Measurements from ENCODE around the gene PCDHGA5.

PCDHGA5 gene

DNA sequence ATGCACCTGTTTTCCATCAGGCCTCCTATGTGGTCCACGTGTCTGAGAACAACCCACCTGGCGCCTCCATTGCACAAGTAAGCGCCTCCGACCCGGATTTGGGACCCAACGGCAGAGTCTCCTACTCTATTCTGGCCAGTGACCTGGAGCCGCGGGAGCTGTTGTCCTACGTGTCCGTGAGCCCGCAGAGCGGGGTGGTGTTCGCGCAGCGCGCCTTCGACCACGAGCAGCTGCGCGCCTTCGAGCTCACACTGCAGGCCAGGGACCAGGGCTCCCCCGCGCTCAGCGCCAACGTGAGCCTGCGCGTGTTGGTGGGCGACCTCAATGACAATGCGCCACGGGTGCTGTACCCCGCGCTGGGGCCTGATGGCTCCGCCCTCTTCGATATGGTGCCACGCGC lies 12.4 kb upstream of the PCDHGA5 start:
- TF ChIP-seq, protein P1, sequence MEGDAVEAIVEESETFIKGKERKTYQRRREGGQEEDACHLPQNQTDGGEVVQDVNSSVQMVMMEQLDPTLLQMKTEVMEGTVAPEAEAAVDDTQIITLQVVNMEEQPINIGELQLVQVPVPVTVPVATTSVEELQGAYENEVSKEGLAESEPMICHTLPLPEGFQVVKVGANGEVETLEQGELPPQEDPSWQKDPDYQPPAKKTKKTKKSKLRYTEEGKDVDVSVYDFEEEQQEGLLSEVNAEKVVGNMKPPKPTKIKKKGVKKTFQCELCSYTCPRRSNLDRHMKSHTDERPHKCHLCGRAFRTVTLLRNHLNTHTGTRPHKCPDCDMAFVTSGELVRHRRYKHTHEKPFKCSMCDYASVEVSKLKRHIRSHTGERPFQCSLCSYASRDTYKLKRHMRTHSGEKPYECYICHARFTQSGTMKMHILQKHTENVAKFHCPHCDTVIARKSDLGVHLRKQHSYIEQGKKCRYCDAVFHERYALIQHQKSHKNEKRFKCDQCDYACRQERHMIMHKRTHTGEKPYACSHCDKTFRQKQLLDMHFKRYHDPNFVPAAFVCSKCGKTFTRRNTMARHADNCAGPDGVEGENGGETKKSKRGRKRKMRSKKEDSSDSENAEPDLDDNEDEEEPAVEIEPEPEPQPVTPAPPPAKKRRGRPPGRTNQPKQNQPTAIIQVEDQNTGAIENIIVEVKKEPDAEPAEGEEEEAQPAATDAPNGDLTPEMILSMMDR (IDR thresholded peaks at IDR 0.05; ENCODE audit: control extremely low read depth, extremely low read depth, low read depth, missing control alignments) = no peak
- ChIA-PET CTCF (interaction anchor here (1.1 to 3.2 kb wide), 6 partner anchors 21 to 212 kb away, joined by 3 to 14 read pairs (median 6); partner anchors contain the start of genes PCDHGA1, PCDHGA10 and TAF7), POLR2A (no interaction called here)
- no peak for DNase-seq (ENCODE audit: extremely low spot score)

GRCh38 chr5:141354900-141355469 lies 9.0 kb upstream of the PCDHGA5 start, which contains the start of gene PCDHGA4:
PCDHGA4 (plus strand) TSS chr5:141355021; CDS start chr5:141355108, 87 bp downstream.
- no peak for DNase-seq (ENCODE audit: extremely low spot score)
- ChIA-PET CTCF (interaction anchor here (0.9 to 2.5 kb wide), 10 partner anchors 9 to 209 kb away, joined by 3 to 12 read pairs (median 4); partner anchors contain the start of genes PCDHGA1, PCDHGA10, PCDHGA5 and PCDHGB3), POLR2A (no interaction called here)
- TF ChIP-seq, protein P1 (IDR thresholded peaks at IDR 0.05; ENCODE audit: control extremely low read depth, extremely low read depth, low read depth, missing control alignments) = peak; percentile 44

DNA sequence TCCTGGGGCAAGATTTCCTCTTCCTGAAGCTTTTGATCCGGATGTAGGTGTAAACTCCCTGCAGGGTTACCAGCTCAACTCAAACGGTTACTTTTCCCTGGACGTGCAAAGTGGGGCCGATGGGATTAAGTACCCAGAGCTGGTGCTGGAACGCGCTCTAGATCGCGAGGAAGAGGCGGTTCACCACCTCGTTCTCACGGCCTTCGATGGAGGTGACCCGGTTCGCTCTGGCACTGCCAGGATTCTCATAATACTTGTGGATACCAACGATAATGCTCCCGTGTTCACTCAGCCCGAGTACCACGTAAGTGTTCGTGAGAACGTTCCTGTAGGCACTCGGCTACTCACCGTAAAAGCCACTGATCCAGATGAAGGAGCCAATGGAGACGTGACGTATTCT lies 8.3 kb upstream of the PCDHGA5 start:
- ChIA-PET CTCF (interaction anchor here (0.9 to 2.5 kb wide), 11 partner anchors 9 to 208 kb away, joined by 3 to 12 read pairs (median 4); partner anchors contain the start of genes PCDHGA1, PCDHGA10, PCDHGA5 and PCDHGB3), POLR2A (no interaction called here)
- DNase-seq (ENCODE audit: extremely low spot score) = no peak
- TF ChIP-seq, protein P1 (IDR thresholded peaks at IDR 0.05; ENCODE audit: control extremely low read depth, extremely low read depth, low read depth, missing control alignments) = no peak

DNA sequence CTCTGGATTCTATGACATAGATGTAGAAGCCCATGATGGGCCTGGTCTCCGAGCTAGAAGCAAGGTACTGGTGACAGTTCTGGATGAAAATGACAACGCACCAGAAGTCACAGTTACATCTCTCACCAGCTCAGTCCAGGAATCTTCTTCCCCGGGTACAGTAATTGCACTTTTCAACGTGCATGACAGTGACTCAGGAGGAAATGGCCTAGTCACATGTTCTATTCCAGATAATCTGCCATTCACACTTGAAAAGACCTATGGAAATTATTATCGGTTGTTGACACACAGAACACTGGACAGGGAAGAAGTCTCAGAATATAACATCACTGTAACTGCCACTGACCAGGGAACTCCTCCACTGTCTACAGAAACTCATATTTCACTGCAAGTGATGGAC lies 7.8 kb upstream of the PCDHGA5 start:
- CTCF ChIA-PET = interaction anchor here (0.9 to 2.5 kb wide), 7 partner anchors 8 to 208 kb away, joined by 3 to 10 read pairs (median 4); partner anchors contain the start of genes PCDHGA10 and PCDHGA5
- POLR2A ChIA-PET = no interaction called here
- DNase-seq (ENCODE audit: extremely low spot score) = no peak
- TF ChIP-seq, protein P1 (IDR thresholded peaks at IDR 0.05; ENCODE audit: control extremely low read depth, extremely low read depth, low read depth, missing control alignments) = no peak

GRCh38 chr5:141356950-141357349 lies 7.0 kb upstream of the PCDHGA5 start:
- POLR2A ChIA-PET = no interaction called here
- no peak for DNase-seq (ENCODE audit: extremely low spot score)
- CTCF ChIA-PET = interaction anchor here (2.9 kb wide), 1 partner anchor 201 kb away, joined by 9 read pairs; no protein-coding TSS in a partner anchor
- TF ChIP-seq, protein P1 (IDR thresholded peaks at IDR 0.05; ENCODE audit: control extremely low read depth, extremely low read depth, low read depth, missing control alignments) = no peak

- DNase-seq (ENCODE audit: extremely low spot score) = peak; percentile 46
- POLR2A ChIA-PET = no interaction called here
- TF ChIP-seq, protein P1 (IDR thresholded peaks at IDR 0.05; ENCODE audit: control extremely low read depth, extremely low read depth, low read depth, missing control alignments) = peak; percentile 43
- CTCF ChIA-PET = interaction anchor here (0.7 to 2.9 kb wide), 14 partner anchors 16 to 232 kb away, joined by 3 to 9 read pairs (median 4); partner anchors contain the start of genes PCDHGA1, PCDHGA10, PCDHGA11 and PCDHGB6
Observed at GRCh38 chr5:141359790-141360426, 4.1 kb upstream of the PCDHGA5 start, which contains the start of gene PCDHGB2. PCDHGB2 (plus strand) TSS chr5:141359994; CDS start chr5:141360136, 142 bp downstream.

Data from GM10248 (cell line).